ENCODE data around the gene ADAM12. TPM values are rescaled to one million over a fixed set of nuclear protein-coding genes. Genes with fewer than 3 reads are reported as not detected.
"Not testable (repeated sequence)": the region's sequence is repeated elsewhere in the genome, so short reads cannot be mapped to it uniquely, and the experiment has no call there.

The ADAM12 gene
- polyA plus RNA-seq, 4 donors = 0.45 to 0.87 TPM; not detected in 2

DNA sequence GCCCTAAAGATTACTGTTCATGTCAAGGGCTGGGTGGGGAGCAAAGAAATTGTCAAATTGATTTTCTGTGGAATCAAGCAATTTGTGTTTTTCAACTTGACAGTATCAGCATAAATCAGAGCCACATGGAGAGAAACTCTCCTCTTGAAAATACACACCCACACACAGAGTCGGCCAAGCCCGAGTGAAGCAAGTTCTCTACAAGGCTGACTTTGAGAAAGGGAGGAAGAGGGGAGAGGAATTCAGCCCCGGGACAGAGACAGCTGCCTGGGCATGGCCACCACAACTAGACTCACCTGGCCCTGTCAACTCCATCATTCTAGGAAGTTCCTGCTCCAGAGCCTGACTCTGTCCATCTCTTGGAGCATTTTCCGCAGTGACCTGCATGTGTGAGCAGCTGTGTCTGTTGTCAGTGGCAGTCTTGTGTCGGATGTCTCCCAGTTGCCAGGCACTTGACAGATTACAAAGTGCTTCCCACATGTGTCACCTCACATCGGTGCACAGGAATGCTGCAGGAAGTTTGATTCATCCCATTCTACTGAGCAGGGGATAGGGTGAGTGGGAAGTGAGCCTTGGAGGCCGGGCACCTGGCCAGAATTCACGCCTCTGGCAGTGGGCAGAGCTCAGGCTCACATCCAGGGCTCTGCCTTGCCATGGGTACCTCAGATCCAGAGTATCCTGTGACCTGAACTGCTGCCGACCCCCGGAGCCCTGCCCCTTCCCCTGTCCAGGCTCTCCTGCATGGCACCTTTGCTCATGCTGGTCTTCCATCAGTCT is 37.9 kb downstream of the ADAM12 start:
- WGBS, 3 donors = 53 to 58% (median 57%) methylated on average over 10 of the region's 10 CpGs
- H3K4me3 ChIP-seq (ENCODE audit: low read depth in 1 of 3, low read length in 3 of 3) = no peak overlapping the region
- FAIRE-seq = no peak

DNA sequence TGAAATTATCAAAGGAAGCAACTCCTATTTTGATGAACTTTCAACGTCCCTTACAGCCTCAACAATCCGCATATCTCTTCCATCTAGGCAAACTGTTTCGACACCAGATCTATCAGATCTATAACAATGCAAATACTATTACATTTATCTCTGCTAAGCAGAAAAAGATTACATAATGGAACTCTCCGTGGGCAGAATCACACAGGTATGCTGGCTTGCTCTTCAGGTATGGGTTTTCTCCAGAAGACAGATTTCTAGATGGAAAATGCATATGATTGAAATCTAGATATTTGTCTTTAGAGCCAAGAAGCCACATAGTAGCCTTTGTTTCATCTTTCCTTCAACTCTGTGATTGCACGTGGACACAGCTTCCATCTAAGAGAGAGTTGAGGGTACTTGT is 38.6 kb downstream of the ADAM12 start:
- DNase-seq = no peak
- no peak for FAIRE-seq
- Histone ChIP-seq H3K9me3 (ENCODE audit: control insufficient read depth in 2 of 2, insufficient read depth in 1 of 2, low read depth in 1 of 2, low read length in 1 of 2) (no peaks in the 10 kb centered on the region), H3K27me3 (ENCODE audit: control insufficient read depth in 3 of 3, insufficient read depth in 3 of 3, low read length in 3 of 3) (no peaks in the 10 kb centered on the region), H3K4me3 (ENCODE audit: low read depth in 1 of 3, low read length in 3 of 3) (no peak overlapping the region), H3K27ac (ENCODE audit: low read depth in 1 of 3, low read length in 2 of 3) (no peak overlapping the region), H3K36me3 (ENCODE audit: control insufficient read depth in 3 of 3, insufficient read depth in 2 of 3, low read depth in 1 of 3, low read length in 3 of 3) (no peaks in the 10 kb centered on the region), H3K4me1 (ENCODE audit: control insufficient read depth in 3 of 3, insufficient read depth in 2 of 3, low read depth in 1 of 3, low read length in 2 of 3) (no peaks in the 10 kb centered on the region)
- 50 to 65% (median 51%) methylated on average over 5 of the region's 5 CpGs for WGBS, 3 donors

More for the DNA sequence above, 37.9 kb downstream of the ADAM12 start:
- DNase-seq = no peak
- Histone ChIP-seq H3K9me3 (ENCODE audit: control insufficient read depth in 2 of 2, insufficient read depth in 1 of 2, low read depth in 1 of 2, low read length in 1 of 2) (peaks cover 0 to under 1% of the 10 kb centered on the region in 2 donors), H3K27ac (ENCODE audit: low read depth in 1 of 3, low read length in 2 of 3) (no peak overlapping the region), H3K4me1 (ENCODE audit: control insufficient read depth in 3 of 3, insufficient read depth in 2 of 3, low read depth in 1 of 3, low read length in 2 of 3) (no peaks in the 10 kb centered on the region), H3K27me3 (ENCODE audit: control insufficient read depth in 3 of 3, insufficient read depth in 3 of 3, low read length in 3 of 3) (peaks cover 0 to 1% (median 0%) of the 10 kb centered on the region in 3 donors), H3K36me3 (ENCODE audit: control insufficient read depth in 3 of 3, insufficient read depth in 2 of 3, low read depth in 1 of 3, low read length in 3 of 3) (no peaks in the 10 kb centered on the region)

DNA sequence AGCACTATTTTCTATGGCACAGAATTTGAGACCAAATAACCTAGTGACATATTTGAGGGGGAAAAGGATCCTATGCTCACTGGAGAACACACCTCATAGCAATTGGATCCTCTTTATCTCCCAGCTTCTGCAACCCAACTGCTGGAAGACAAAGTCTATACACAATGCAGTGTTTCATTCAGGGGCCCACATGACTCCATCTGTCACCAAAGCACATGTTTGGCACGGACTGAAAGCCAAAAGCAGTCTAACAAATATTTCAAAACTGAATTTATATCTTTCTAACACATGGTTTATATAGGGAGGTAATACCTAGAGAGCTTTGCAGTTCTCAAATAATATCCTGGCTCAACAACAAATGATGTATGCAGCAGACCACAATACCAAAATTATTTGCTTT is 39.2 kb downstream of the ADAM12 start:
- no peak for FAIRE-seq

GRCh38 chr10:126343496-126343895 is 44.8 kb downstream of the ADAM12 start:
- DNase-seq; H3K4me3 ChIP-seq (ENCODE audit: low read depth in 1 of 3, low read length in 3 of 3); H3K27ac ChIP-seq (ENCODE audit: low read depth in 1 of 3, low read length in 2 of 3); FAIRE-seq; H3K27me3 ChIP-seq (ENCODE audit: control insufficient read depth in 3 of 3, insufficient read depth in 3 of 3, low read length in 3 of 3); H3K9me3 ChIP-seq (ENCODE audit: control insufficient read depth in 2 of 2, insufficient read depth in 1 of 2, low read depth in 1 of 2, low read length in 1 of 2); H3K36me3 ChIP-seq (ENCODE audit: control insufficient read depth in 3 of 3, insufficient read depth in 2 of 3, low read depth in 1 of 3, low read length in 3 of 3); H3K4me1 ChIP-seq (ENCODE audit: control insufficient read depth in 3 of 3, insufficient read depth in 2 of 3, low read depth in 1 of 3, low read length in 2 of 3): not testable (repeated sequence)
- 72 to 81% (median 80%) methylated on average over 2 of the region's 2 CpGs for WGBS, 3 donors

More for the DNA sequence above, 39.2 kb downstream of the ADAM12 start:
- Histone ChIP-seq H3K4me3 (ENCODE audit: low read depth in 1 of 3, low read length in 3 of 3) (no peak overlapping the region), H3K27me3 (ENCODE audit: control insufficient read depth in 3 of 3, insufficient read depth in 3 of 3, low read length in 3 of 3) (no peaks in the 10 kb centered on the region), H3K36me3 (ENCODE audit: control insufficient read depth in 3 of 3, insufficient read depth in 2 of 3, low read depth in 1 of 3, low read length in 3 of 3) (no peaks in the 10 kb centered on the region), H3K9me3 (ENCODE audit: control insufficient read depth in 2 of 2, insufficient read depth in 1 of 2, low read depth in 1 of 2, low read length in 1 of 2) (no peaks in the 10 kb centered on the region), H3K27ac (ENCODE audit: low read depth in 1 of 3, low read length in 2 of 3) (no peak overlapping the region), H3K4me1 (ENCODE audit: control insufficient read depth in 3 of 3, insufficient read depth in 2 of 3, low read depth in 1 of 3, low read length in 2 of 3) (no peaks in the 10 kb centered on the region)
- WGBS, 3 donors = 22 to 41% (median 22%) methylated on average over 1 of the region's 1 CpG
- no peak for DNase-seq

DNA sequence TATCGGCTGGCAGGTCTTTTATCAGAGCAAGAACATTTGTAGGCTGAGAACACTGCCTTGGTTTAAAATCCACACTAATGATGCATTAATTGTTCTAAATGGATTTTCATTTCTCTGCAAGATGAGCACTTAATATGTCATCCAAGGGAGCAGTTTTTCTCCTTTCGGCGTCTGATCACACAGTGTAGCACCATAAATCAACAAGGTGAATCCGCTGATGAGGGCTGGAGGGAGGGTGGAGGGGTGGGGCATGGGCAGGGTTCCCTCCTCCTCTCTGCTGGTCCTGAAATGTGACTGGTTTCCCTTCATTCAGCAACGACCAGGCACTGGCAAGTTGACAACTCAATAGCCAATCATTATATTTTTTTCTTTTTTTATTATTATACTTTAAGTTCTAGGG is 45.6 kb downstream of the ADAM12 start:
- Histone ChIP-seq H3K4me1 (ENCODE audit: control insufficient read depth in 3 of 3, insufficient read depth in 2 of 3, low read depth in 1 of 3, low read length in 2 of 3) (no peaks in the 10 kb centered on the region), H3K4me3 (ENCODE audit: low read depth in 1 of 3, low read length in 3 of 3) (no peak overlapping the region), H3K27me3 (ENCODE audit: control insufficient read depth in 3 of 3, insufficient read depth in 3 of 3, low read length in 3 of 3) (no peaks in the 10 kb centered on the region), H3K9me3 (ENCODE audit: control insufficient read depth in 2 of 2, insufficient read depth in 1 of 2, low read depth in 1 of 2, low read length in 1 of 2) (no peaks in the 10 kb centered on the region), H3K36me3 (ENCODE audit: control insufficient read depth in 3 of 3, insufficient read depth in 2 of 3, low read depth in 1 of 3, low read length in 3 of 3) (no peaks in the 10 kb centered on the region), H3K27ac (ENCODE audit: low read depth in 1 of 3, low read length in 2 of 3) (no peak overlapping the region)
- DNase-seq (no peak), FAIRE-seq (no peak)
- WGBS, 3 donors = 63 to 70% (median 68%) methylated on average over 5 of the region's 5 CpGs

DNA sequence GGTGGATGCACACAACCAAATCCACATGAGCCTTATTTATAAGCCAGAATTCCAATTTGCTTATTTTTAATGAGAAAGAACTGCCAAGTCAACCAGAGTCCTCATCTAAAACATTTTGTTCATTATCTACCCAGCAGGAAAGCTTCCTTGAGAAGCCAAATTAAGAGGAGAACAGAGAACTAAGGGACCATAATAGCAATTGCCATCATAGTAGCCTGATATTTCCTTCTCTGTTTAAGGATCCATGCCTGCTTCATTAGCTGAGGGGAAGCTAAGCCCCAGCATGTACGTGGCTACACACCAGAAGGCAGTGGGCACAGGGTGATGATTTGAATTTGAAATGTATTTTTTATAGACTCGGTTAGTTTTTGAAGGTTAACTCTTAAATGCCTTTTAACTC is 46.8 kb downstream of the ADAM12 start:
- Histone ChIP-seq H3K27me3 (ENCODE audit: control insufficient read depth in 3 of 3, insufficient read depth in 3 of 3, low read length in 3 of 3) (no peaks in the 10 kb centered on the region), H3K27ac (ENCODE audit: low read depth in 1 of 3, low read length in 2 of 3) (no peak overlapping the region), H3K9me3 (ENCODE audit: control insufficient read depth in 2 of 2, insufficient read depth in 1 of 2, low read depth in 1 of 2, low read length in 1 of 2) (no peaks in the 10 kb centered on the region), H3K4me1 (ENCODE audit: control insufficient read depth in 3 of 3, insufficient read depth in 2 of 3, low read depth in 1 of 3, low read length in 2 of 3) (no peaks in the 10 kb centered on the region), H3K36me3 (ENCODE audit: control insufficient read depth in 3 of 3, insufficient read depth in 2 of 3, low read depth in 1 of 3, low read length in 3 of 3) (no peaks in the 10 kb centered on the region), H3K4me3 (ENCODE audit: low read depth in 1 of 3, low read length in 3 of 3) (no peak overlapping the region)
- DNase-seq (no peak), FAIRE-seq (no peak)
- 68 to 81% (median 80%) methylated on average over 2 of the region's 2 CpGs for WGBS, 3 donors

DNA sequence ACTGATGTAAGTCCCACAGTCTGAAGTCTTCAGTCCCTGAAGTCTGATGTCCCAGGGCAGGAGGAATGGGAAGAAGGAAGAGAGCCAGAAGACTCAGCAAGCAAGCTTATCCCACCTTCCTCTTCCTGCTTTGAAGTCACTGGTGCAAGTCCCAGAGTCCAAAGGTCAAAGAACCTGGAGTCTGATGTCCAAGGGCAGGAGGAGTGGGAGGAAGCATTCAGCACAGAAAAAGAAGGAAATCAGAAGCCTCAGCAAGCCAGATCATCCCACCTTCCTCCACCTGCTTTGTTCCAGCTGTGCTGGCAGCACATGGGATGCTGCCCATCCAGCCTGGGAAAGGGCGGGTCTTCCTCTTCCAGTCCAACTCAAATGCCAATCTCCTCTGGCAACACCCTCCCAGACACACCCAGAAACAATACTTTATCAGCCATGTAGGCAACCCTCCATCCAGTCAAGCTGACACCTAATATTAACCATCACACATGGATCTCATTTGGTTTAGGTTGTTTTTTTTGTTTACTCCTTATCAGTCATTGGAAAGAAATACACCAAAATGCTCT is 50.9 kb downstream of the ADAM12 start:
- no peak overlapping the region for H3K27ac ChIP-seq (ENCODE audit: low read depth in 1 of 3, low read length in 2 of 3)
- no peaks in the 10 kb centered on the region for H3K9me3 ChIP-seq (ENCODE audit: control insufficient read depth in 2 of 2, insufficient read depth in 1 of 2, low read depth in 1 of 2, low read length in 1 of 2)
- H3K4me1 ChIP-seq (ENCODE audit: control insufficient read depth in 3 of 3, insufficient read depth in 2 of 3, low read depth in 1 of 3, low read length in 2 of 3) = no peaks in the 10 kb centered on the region
- no peak overlapping the region for H3K4me3 ChIP-seq (ENCODE audit: low read depth in 1 of 3, low read length in 3 of 3)
- 40 to 80% (median 64%) methylated on average over 1 of the region's 1 CpG for WGBS, 3 donors
- DNase-seq (peak in 1 of 2 donors; percentile 6), FAIRE-seq (no peak)
- H3K27me3 ChIP-seq (ENCODE audit: control insufficient read depth in 3 of 3, insufficient read depth in 3 of 3, low read length in 3 of 3) = peaks cover 0 to 2% (median 0%) of the 10 kb centered on the region in 3 donors
- no peaks in the 10 kb centered on the region for H3K36me3 ChIP-seq (ENCODE audit: control insufficient read depth in 3 of 3, insufficient read depth in 2 of 3, low read depth in 1 of 3, low read length in 3 of 3)

GRCh38 chr10:126336801-126337200 is 51.5 kb downstream of the ADAM12 start:
- H3K36me3 ChIP-seq (ENCODE audit: control insufficient read depth in 3 of 3, insufficient read depth in 2 of 3, low read depth in 1 of 3, low read length in 3 of 3) = no peaks in the 10 kb centered on the region
- WGBS, 3 donors = 84 to 85% (median 84%) methylated on average over 9 of the region's 9 CpGs
- FAIRE-seq (no peak), DNase-seq (no peak)
- no peak overlapping the region for H3K27ac ChIP-seq (ENCODE audit: low read depth in 1 of 3, low read length in 2 of 3)
- no peaks in the 10 kb centered on the region for H3K4me1 ChIP-seq (ENCODE audit: control insufficient read depth in 3 of 3, insufficient read depth in 2 of 3, low read depth in 1 of 3, low read length in 2 of 3)
- H3K27me3 ChIP-seq (ENCODE audit: control insufficient read depth in 3 of 3, insufficient read depth in 3 of 3, low read length in 3 of 3) = peaks cover 0 to 2% (median under 1%) of the 10 kb centered on the region in 3 donors
- H3K9me3 ChIP-seq (ENCODE audit: control insufficient read depth in 2 of 2, insufficient read depth in 1 of 2, low read depth in 1 of 2, low read length in 1 of 2) = no peaks in the 10 kb centered on the region
- H3K4me3 ChIP-seq (ENCODE audit: low read depth in 1 of 3, low read length in 3 of 3) = no peak overlapping the region
